DOHH2 (cell line): ENCODE measurements around the gene PTPRZ1.

Experiments used
- H3F3A ChIP-seq: fragments of 200-600 bp; sonication (generic), shearing (Covaris generic); 2 replicates; pipeline ENCODE4 v1.6.0; 2016; ENCODE audit warnings: antibody characterized with exemption, mild to moderate bottlenecking; ENCODE audit not compliant: control insufficient read depth, insufficient read depth
- H3K27ac ChIP-seq: fragments of 200-600 bp; sonication (generic); 2 replicates; pipeline ENCODE4 v1.5.1; 2014; ENCODE audit warnings: low read depth, mild to moderate bottlenecking, low read length, moderate library complexity
- H3K27me3 ChIP-seq: fragments of 200-600 bp; sonication (generic); 2 replicates; pipeline ENCODE4 v1.6.1; 2014; ENCODE audit warnings: mild to moderate bottlenecking, low read length, mixed read lengths; ENCODE audit not compliant: control insufficient read depth
- H3K36me3 ChIP-seq: fragments of 200-600 bp; sonication (generic); 2 replicates; pipeline ENCODE4 v1.6.1; 2014; ENCODE audit warnings: mild to moderate bottlenecking, low read length, moderate library complexity, mixed read lengths; ENCODE audit not compliant: control insufficient read depth
- H3K4me1 ChIP-seq: fragments of 200-600 bp; sonication (generic); 2 replicates; pipeline ENCODE4 v1.6.1; 2014; ENCODE audit warnings: mild to moderate bottlenecking, low read length, mixed read lengths; ENCODE audit not compliant: control insufficient read depth
- H3K4me2 ChIP-seq: fragments of 200-600 bp; sonication (generic); 2 replicates; pipeline ENCODE4 v1.6.0; 2014; ENCODE audit warnings: mild to moderate bottlenecking, low read length, moderate library complexity
- H3K4me3 ChIP-seq: fragments of 200-600 bp; sonication (generic); 2 replicates; pipeline ENCODE4 v1.5.1; 2014; ENCODE audit warnings: mild to moderate bottlenecking, low read length, mixed read lengths
- H3K79me2 ChIP-seq: fragments of 200-600 bp; sonication (generic); 2 replicates; pipeline ENCODE4 v1.6.1; 2014; ENCODE audit warnings: mild to moderate bottlenecking, low read length, mixed read lengths; ENCODE audit not compliant: control insufficient read depth
- H3K9me2 ChIP-seq: fragments of 200-600 bp; sonication (generic); replicated peaks from 2 replicates; pipeline ENCODE4 v1.6.1; 2014; ENCODE audit warnings: mild to moderate bottlenecking, low read length, mixed read lengths; ENCODE audit not compliant: control insufficient read depth
- H3K9me3 ChIP-seq: fragments of 200-600 bp; sonication (generic); 2 replicates; pipeline ENCODE4 v1.6.1; 2014; ENCODE audit warnings: antibody characterized with exemption, low read length, mixed read lengths; ENCODE audit not compliant: control insufficient read depth, insufficient read depth
- H4K20me1 ChIP-seq: fragments of 200-600 bp; sonication (generic); 2 replicates; pipeline ENCODE4 v1.6.0; 2014; ENCODE audit warnings: low read depth, mild to moderate bottlenecking, antibody characterized with exemption, low read length, moderate library complexity; ENCODE audit not compliant: control insufficient read depth, insufficient read depth
- EZH2phosphoT487 ChIP-seq: fragments of 200-600 bp; sonication (generic); IDR thresholded peaks from 2 replicates; pipeline ENCODE4 v1.6.1; 2017; ENCODE audit warnings: borderline replicate concordance, mild to moderate bottlenecking, antibody characterized with exemption, low read length, moderate library complexity, mixed read lengths
- TF ChIP-seq, protein P1 (sequence below): fragments of 200-600 bp; sonication (generic); IDR thresholded peaks from one replicate; pipeline ENCODE4 v1.5.1; 2014; ENCODE audit warnings: antibody characterized with exemption, mild to moderate bottlenecking, low read depth, low read length; ENCODE audit not compliant: poor library complexity, severe bottlenecking

PTPRZ1 gene

DNA sequence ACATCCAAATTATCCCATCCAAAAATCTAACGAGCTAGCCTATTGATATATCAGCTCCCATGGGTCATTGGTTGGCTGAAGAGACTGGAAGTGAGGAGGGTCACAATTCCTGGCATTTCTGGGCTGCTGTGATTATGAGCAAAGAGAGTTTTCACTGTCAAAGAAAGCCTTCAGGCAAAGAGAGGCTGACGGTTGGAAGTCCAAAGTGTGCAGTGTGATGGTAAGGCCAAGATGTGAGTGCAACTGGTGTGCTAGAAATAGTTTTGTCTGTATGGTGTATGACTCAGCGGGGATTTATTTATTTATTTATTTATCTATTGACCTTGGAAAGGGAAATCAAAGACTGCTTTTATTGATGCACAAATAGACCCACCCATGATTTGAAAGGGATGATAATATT lies 196.0 kb downstream of the PTPRZ1 start:
- Histone ChIP-seq H3K4me1 (no peaks in the 10 kb centered on the region), H3K79me2 (no peaks in the 10 kb centered on the region), H3K4me2 (no peak overlapping the region), H3K4me3 (no peak overlapping the region), H3K9me3 (no peaks in the 10 kb centered on the region), H3K27me3 (no peaks in the 10 kb centered on the region), H4K20me1 (no peaks in the 10 kb centered on the region), H3K36me3 (no peaks in the 10 kb centered on the region), H3K9me2 (no peaks in the 10 kb centered on the region), H3F3A (no peaks in the 10 kb centered on the region), H3K27ac (no peak overlapping the region)
- TF ChIP-seq EZH2phosphoT487 = no peak
- TF ChIP-seq, protein P1, sequence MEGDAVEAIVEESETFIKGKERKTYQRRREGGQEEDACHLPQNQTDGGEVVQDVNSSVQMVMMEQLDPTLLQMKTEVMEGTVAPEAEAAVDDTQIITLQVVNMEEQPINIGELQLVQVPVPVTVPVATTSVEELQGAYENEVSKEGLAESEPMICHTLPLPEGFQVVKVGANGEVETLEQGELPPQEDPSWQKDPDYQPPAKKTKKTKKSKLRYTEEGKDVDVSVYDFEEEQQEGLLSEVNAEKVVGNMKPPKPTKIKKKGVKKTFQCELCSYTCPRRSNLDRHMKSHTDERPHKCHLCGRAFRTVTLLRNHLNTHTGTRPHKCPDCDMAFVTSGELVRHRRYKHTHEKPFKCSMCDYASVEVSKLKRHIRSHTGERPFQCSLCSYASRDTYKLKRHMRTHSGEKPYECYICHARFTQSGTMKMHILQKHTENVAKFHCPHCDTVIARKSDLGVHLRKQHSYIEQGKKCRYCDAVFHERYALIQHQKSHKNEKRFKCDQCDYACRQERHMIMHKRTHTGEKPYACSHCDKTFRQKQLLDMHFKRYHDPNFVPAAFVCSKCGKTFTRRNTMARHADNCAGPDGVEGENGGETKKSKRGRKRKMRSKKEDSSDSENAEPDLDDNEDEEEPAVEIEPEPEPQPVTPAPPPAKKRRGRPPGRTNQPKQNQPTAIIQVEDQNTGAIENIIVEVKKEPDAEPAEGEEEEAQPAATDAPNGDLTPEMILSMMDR = no peak

DNA sequence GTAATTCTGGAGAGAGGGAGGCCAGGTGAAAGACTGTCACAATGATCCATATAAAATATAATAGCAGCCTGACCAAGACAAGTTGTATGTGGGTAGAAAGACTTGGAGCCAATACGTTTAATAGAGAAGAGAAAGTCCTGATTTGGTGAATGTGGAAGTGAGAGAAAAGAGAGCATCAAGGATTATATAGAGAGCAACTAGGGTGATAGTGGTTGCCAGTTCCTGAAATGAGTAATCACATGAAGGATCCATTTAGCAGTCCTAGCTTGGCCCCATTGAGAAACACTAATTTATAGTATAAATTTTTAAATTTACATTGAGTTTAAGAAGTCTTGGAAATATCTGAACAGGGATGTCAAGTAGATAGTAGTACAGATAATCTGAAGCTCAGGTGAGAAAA lies 197.1 kb downstream of the PTPRZ1 start:
- Histone ChIP-seq H3K4me2 (no peak overlapping the region), H3K27ac (no peak overlapping the region), H3K4me3 (no peak overlapping the region), H3K9me3 (no peaks in the 10 kb centered on the region), H3K36me3 (no peaks in the 10 kb centered on the region), H3K4me1 (no peaks in the 10 kb centered on the region), H3K79me2 (no peaks in the 10 kb centered on the region), H3K9me2 (no peaks in the 10 kb centered on the region), H3F3A (no peaks in the 10 kb centered on the region), H4K20me1 (no peaks in the 10 kb centered on the region), H3K27me3 (no peaks in the 10 kb centered on the region)
- TF ChIP-seq EZH2phosphoT487 = no peak
- TF ChIP-seq, protein P1 = no peak

DNA sequence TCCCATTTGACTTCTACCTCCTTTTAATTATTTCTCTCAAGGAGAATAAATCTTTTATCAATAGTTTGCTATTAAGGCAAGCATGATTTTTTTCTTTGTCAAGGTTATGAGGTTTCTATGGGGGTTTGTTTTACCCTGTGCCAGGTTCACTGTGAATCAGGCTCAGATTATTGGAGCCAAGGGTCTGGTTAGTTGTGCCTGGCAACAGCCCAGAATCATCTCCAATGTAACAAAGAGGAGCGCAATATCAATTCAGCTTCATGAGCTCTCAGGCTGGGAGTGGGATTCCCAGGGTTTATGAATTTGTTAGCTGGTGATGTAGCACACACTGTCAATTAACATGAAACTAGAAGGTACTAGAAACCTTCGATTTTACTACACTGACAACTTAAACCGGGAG lies 197.9 kb downstream of the PTPRZ1 start:
- no peaks in the 10 kb centered on the region for H3K27me3 ChIP-seq
- H3F3A ChIP-seq = no peaks in the 10 kb centered on the region
- no peak overlapping the region for H3K4me2 ChIP-seq
- H3K36me3 ChIP-seq = no peaks in the 10 kb centered on the region
- TF ChIP-seq, protein P1 = no peak
- no peak for TF ChIP-seq EZH2phosphoT487
- H3K79me2 ChIP-seq = no peaks in the 10 kb centered on the region
- H3K4me1 ChIP-seq = no peaks in the 10 kb centered on the region
- no peaks in the 10 kb centered on the region for H3K9me3 ChIP-seq
- no peaks in the 10 kb centered on the region for H4K20me1 ChIP-seq
- no peak overlapping the region for H3K4me3 ChIP-seq
- H3K9me2 ChIP-seq = no peaks in the 10 kb centered on the region
- H3K27ac ChIP-seq = no peak overlapping the region

DNA sequence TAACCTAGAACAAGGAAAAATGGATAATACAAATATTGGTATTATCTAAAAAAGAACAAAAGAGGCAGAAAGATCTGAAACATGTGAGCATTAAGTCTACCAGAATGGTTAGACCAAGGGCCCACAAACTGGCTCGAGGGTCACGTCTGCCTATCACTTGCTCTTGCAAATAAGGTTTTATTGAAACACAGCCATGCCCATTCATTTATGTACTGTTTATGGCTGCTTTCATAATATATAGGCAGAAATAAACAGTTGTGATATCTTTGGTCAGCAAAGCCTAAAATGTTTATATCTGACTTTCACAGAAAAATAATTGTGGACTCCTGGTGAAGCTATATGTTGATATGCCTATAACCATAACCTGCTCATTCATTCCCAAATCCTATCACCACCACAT lies 199.3 kb downstream of the PTPRZ1 start:
- no peaks in the 10 kb centered on the region for H3K9me3 ChIP-seq
- H3K4me1 ChIP-seq = no peaks in the 10 kb centered on the region
- H3K4me2 ChIP-seq = no peak overlapping the region
- no peak overlapping the region for H3K4me3 ChIP-seq
- no peaks in the 10 kb centered on the region for H3F3A ChIP-seq
- H4K20me1 ChIP-seq = no peaks in the 10 kb centered on the region
- no peak for TF ChIP-seq EZH2phosphoT487
- TF ChIP-seq, protein P1 = no peak
- H3K9me2 ChIP-seq = no peaks in the 10 kb centered on the region
- no peaks in the 10 kb centered on the region for H3K79me2 ChIP-seq
- H3K36me3 ChIP-seq = no peaks in the 10 kb centered on the region
- H3K27me3 ChIP-seq = no peaks in the 10 kb centered on the region
- no peak overlapping the region for H3K27ac ChIP-seq
